Activated CD4-positive, alpha-beta memory T cell treated with anti-CD3 and anti-CD28 coated beads for 36 hours (primary cell): ENCODE measurements around the gene IKZF4. TPM values are rescaled to one million over a fixed set of nuclear protein-coding genes. Genes with fewer than 3 reads are reported as not detected.

Source experiments
- CTCF ChIA-PET: fragments of 350-600 bp; sonication (Branson Sonifier 250); formaldehyde crosslinking; loops from one replicate; lab custom pipeline; 2021; ENCODE audit warnings: antibody characterized with exemption, inconsistent platforms; lab: Charles Lee
- POLR2A ChIA-PET: fragments of 350-600 bp; sonication (Branson Sonifier 250); formaldehyde crosslinking; loops from one replicate; lab custom pipeline; 2021; ENCODE audit warnings: antibody characterized with exemption; lab: Charles Lee
- DNase-seq: peaks from one replicate; pipeline ENCODE4 v3.0.0-alpha.2; 2020
- H3K27ac Mint-ChIP-seq: one replicate; pipeline ENCODE4 v1.8.0; 2021; ENCODE audit warnings: mixed read lengths
- H3K27me3 Mint-ChIP-seq: one replicate; pipeline ENCODE4 v1.8.0; 2021; ENCODE audit warnings: mixed read lengths
- H3K36me3 Mint-ChIP-seq: one replicate; pipeline ENCODE4 v1.8.0; 2021; ENCODE audit warnings: mixed read lengths
- H3K4me1 Mint-ChIP-seq: one replicate; pipeline ENCODE4 v1.8.0; 2021; ENCODE audit warnings: low read depth, mixed read lengths
- H3K4me3 Mint-ChIP-seq: one replicate; pipeline ENCODE4 v1.8.0; 2021; ENCODE audit warnings: mild to moderate bottlenecking, mixed read lengths
- H3K9me3 Mint-ChIP-seq: one replicate; pipeline ENCODE4 v1.8.0; 2021; ENCODE audit warnings: mixed read lengths
- intact Hi-C: fragments of 100-400 bp; cut with micrococcal nuclease; formaldehyde crosslinking; loops from one replicate; pipeline ENCODE4 v1.15.1; 2023
- total RNA-seq, 2 experiments: library from RNA; stranded (reverse); gene quantifications; one replicate each; pipeline ENCODE4 v1.2.3, GENCODE V29; 2021

Gene IKZF4
- total RNA-seq, 2 experiments from 2014 or later = 14.4 to 15.1 TPM

GRCh38 chr12:56017181-56017580 is 3.7 kb upstream of the IKZF4 start:
- Mint-ChIP-seq H3K27me3 (no peaks in the 10 kb centered on the region), H3K36me3 (no peaks in the 10 kb centered on the region), H3K9me3 (no peaks in the 10 kb centered on the region), H3K4me1 (peaks cover 26% of the 10 kb centered on the region), H3K27ac (no peak overlapping the region), H3K4me3 (no peak overlapping the region)
- CTCF ChIA-PET = no interaction called here
- DNase-seq = no peak
- POLR2A ChIA-PET = no interaction called here
- intact Hi-C loops = no loop called here

- H3K27ac Mint-ChIP-seq = no peak overlapping the region
- no peaks in the 10 kb centered on the region for H3K36me3 Mint-ChIP-seq
- H3K9me3 Mint-ChIP-seq = no peaks in the 10 kb centered on the region
- POLR2A ChIA-PET = no interaction called here
- H3K4me3 Mint-ChIP-seq = no peak overlapping the region
- no peaks in the 10 kb centered on the region for H3K27me3 Mint-ChIP-seq
- DNase-seq = no peak
- intact Hi-C loops = no loop called here
- CTCF ChIA-PET = interaction anchor here (2.7 to 5.1 kb wide), 2 partner anchors 11 to 22 kb away, joined by 14 to 35 read pairs; partner anchors contain the start of gene SUOX
- peaks cover 34% of the 10 kb centered on the region for H3K4me1 Mint-ChIP-seq
Measured at GRCh38 chr12:56018356-56018755, 2.5 kb upstream of the IKZF4 start.

- H3K36me3 Mint-ChIP-seq = peaks cover 2% of the 10 kb centered on the region
- H3K27me3 Mint-ChIP-seq = no peaks in the 10 kb centered on the region
- CTCF ChIA-PET = interaction anchor here (1.0 to 5.1 kb wide), 5 partner anchors 18 to 284 kb away, joined by 3 to 35 read pairs (median 4); partner anchors contain the start of gene SUOX
- H3K9me3 Mint-ChIP-seq = no peaks in the 10 kb centered on the region
- H3K27ac Mint-ChIP-seq = peak overlapping the region; percentile 80
- POLR2A ChIA-PET = interaction anchor here (0.6 to 0.9 kb wide), 3 partner anchors 19 to 103 kb away, joined by 3 to 4 read pairs (median 3); no protein-coding TSS in a partner anchor
- no peak for DNase-seq
- peak overlapping the region; percentile 83 for H3K4me3 Mint-ChIP-seq
- H3K4me1 Mint-ChIP-seq = peaks cover 29% of the 10 kb centered on the region
- intact Hi-C loops = loop anchor here (1.0 to 2.0 kb wide), 2 partner anchors 15 to 19 kb away; partner anchors contain the start of gene RPS26
Measured at GRCh38 chr12:56021889-56022497, 1.1 kb downstream of the IKZF4 start.

GRCh38 chr12:56028511-56029165 is 7.8 kb downstream of the IKZF4 start:
- Mint-ChIP-seq H3K27ac (no peak overlapping the region), H3K4me1 (peaks cover 21% of the 10 kb centered on the region), H3K4me3 (no peak overlapping the region), H3K27me3 (no peaks in the 10 kb centered on the region), H3K36me3 (peaks cover 26% of the 10 kb centered on the region), H3K9me3 (no peaks in the 10 kb centered on the region)
- DNase-seq = no peak
- intact Hi-C loops = loop anchor here (1.0 kb wide), 1 partner anchor 32 kb away; no protein-coding TSS in a partner anchor
- CTCF ChIA-PET = interaction anchor here (0.6 to 4.6 kb wide), 10 partner anchors 10 to 290 kb away, joined by 3 to 102 read pairs (median 6); partner anchors contain the start of gene SUOX
- POLR2A ChIA-PET = no interaction called here

GRCh38 chr12:56029166-56029519 is 8.3 kb downstream of the IKZF4 start:
- no peak overlapping the region for H3K27ac Mint-ChIP-seq
- POLR2A ChIA-PET = no interaction called here
- H3K27me3 Mint-ChIP-seq = no peaks in the 10 kb centered on the region
- H3K9me3 Mint-ChIP-seq = no peaks in the 10 kb centered on the region
- DNase-seq = no peak
- peaks cover 19% of the 10 kb centered on the region for H3K4me1 Mint-ChIP-seq
- intact Hi-C loops = loop anchor here (1.0 kb wide), 1 partner anchor 33 kb away; no protein-coding TSS in a partner anchor
- CTCF ChIA-PET = interaction anchor here (0.6 to 4.6 kb wide), 21 partner anchors 10 to 1550 kb away, joined by 3 to 102 read pairs (median 3); partner anchors contain the start of genes RAB5B and SUOX
- no peak overlapping the region for H3K4me3 Mint-ChIP-seq
- H3K36me3 Mint-ChIP-seq = peaks cover 27% of the 10 kb centered on the region

- ChIA-PET POLR2A (no interaction called here), CTCF (interaction anchor here (0.6 to 4.6 kb wide), 22 partner anchors 10 to 1550 kb away, joined by 3 to 102 read pairs (median 3); partner anchors contain the start of genes RAB5B and SUOX)
- Mint-ChIP-seq H3K27me3 (no peaks in the 10 kb centered on the region), H3K4me3 (no peak overlapping the region), H3K4me1 (peaks cover 19% of the 10 kb centered on the region), H3K9me3 (no peaks in the 10 kb centered on the region), H3K36me3 (peaks cover 30% of the 10 kb centered on the region), H3K27ac (no peak overlapping the region)
- DNase-seq = peak; percentile 54
- intact Hi-C loops = loop anchor here (1.0 kb wide), 1 partner anchor 33 kb away; no protein-coding TSS in a partner anchor
Measured at GRCh38 chr12:56029666-56030293, 8.9 kb downstream of the IKZF4 start.

GRCh38 chr12:56031987-56032386 is 11.1 kb downstream of the IKZF4 start:
- ChIA-PET POLR2A (no interaction called here), CTCF (interaction anchor here (4.6 kb wide), 1 partner anchor 36 kb away, joined by 20 read pairs; the partner anchor contains the start of gene SUOX)
- peaks cover 19% of the 10 kb centered on the region for H3K4me1 Mint-ChIP-seq
- H3K27ac Mint-ChIP-seq = peak overlapping the region; percentile 55
- H3K27me3 Mint-ChIP-seq = no peaks in the 10 kb centered on the region
- no peaks in the 10 kb centered on the region for H3K9me3 Mint-ChIP-seq
- DNase-seq = peak; percentile 36
- no peak overlapping the region for H3K4me3 Mint-ChIP-seq
- intact Hi-C loops = no loop called here
- peaks cover 36% of the 10 kb centered on the region for H3K36me3 Mint-ChIP-seq

- Mint-ChIP-seq H3K27me3 (no peaks in the 10 kb centered on the region), H3K4me1 (peaks cover 18% of the 10 kb centered on the region), H3K9me3 (no peaks in the 10 kb centered on the region), H3K4me3 (no peak overlapping the region), H3K27ac (no peak overlapping the region), H3K36me3 (peaks cover 34% of the 10 kb centered on the region)
- CTCF ChIA-PET = interaction anchor here (4.6 kb wide), 1 partner anchor 39 kb away, joined by 20 read pairs; the partner anchor contains the start of gene SUOX
- intact Hi-C loops = no loop called here
- peak; percentile 17 for DNase-seq
- POLR2A ChIA-PET = no interaction called here
Measured at GRCh38 chr12:56034586-56035332, 13.9 kb downstream of the IKZF4 start.

GRCh38 chr12:56037161-56037560 is 16.3 kb downstream of the IKZF4 start:
- ChIA-PET POLR2A (no interaction called here), CTCF (interaction anchor here (2.2 kb wide), 1 partner anchor 10 kb away, joined by 7 read pairs; no protein-coding TSS in a partner anchor)
- Mint-ChIP-seq H3K27ac (no peak overlapping the region), H3K36me3 (peaks cover 30% of the 10 kb centered on the region), H3K27me3 (no peaks in the 10 kb centered on the region), H3K4me3 (no peak overlapping the region), H3K4me1 (peaks cover 25% of the 10 kb centered on the region), H3K9me3 (no peaks in the 10 kb centered on the region)
- intact Hi-C loops = no loop called here
- no peak for DNase-seq

- intact Hi-C loops = no loop called here
- Mint-ChIP-seq H3K4me1 (peaks cover 25% of the 10 kb centered on the region), H3K36me3 (peaks cover 30% of the 10 kb centered on the region), H3K27ac (no peak overlapping the region), H3K27me3 (no peaks in the 10 kb centered on the region), H3K4me3 (no peak overlapping the region), H3K9me3 (no peaks in the 10 kb centered on the region)
- ChIA-PET CTCF (interaction anchor here (0.6 to 2.2 kb wide), 2 partner anchors 9 to 67 kb away, joined by 3 to 7 read pairs; no protein-coding TSS in a partner anchor), POLR2A (no interaction called here)
- DNase-seq = no peak
Measured at GRCh38 chr12:56038022-56038655, 17.3 kb downstream of the IKZF4 start.
